Bronchial epithelial cell (primary cell): ENCODE measurements around the gene CTDP1. TPM values are rescaled to one million over a fixed set of nuclear protein-coding genes. Genes with fewer than 3 reads are reported as not detected.

Source experiments
- DNase-seq: peaks from one replicate; pipeline ENCODE4 v3.0.0-alpha.2; 2010; ENCODE audit warnings: low read depth
- FAIRE-seq: peaks from 2 replicates; lab custom pipeline; 2011; peaks lifted over from hg19 to GRCh38; lab: Jason Lieb, UNC
- H3K27me3 ChIP-seq: 2 replicates; pipeline ENCODE4 v1.5.1; 2011; ENCODE audit warnings: low read length; ENCODE audit not compliant: control insufficient read depth, insufficient read depth
- H3K36me3 ChIP-seq: 2 replicates; pipeline ENCODE4 v1.5.1; 2011; ENCODE audit warnings: low read length; ENCODE audit not compliant: control insufficient read depth, insufficient read depth
- H3K4me3 ChIP-seq: 2 replicates; pipeline ENCODE4 v1.5.1; 2011; ENCODE audit warnings: mild to moderate bottlenecking, low read depth, low read length, control low read depth
- CTCF ChIP-seq: IDR thresholded peaks from 2 replicates; pipeline ENCODE4 v1.5.1; 2011; ENCODE audit warnings: mild to moderate bottlenecking, moderate library complexity, low read length, control low read depth, inconsistent platforms; ENCODE audit not compliant: insufficient read depth, severe bottlenecking
- total RNA-seq: library from RNA; depleted of rRNA; stranded (reverse); fragments of >200 nt; gene quantifications from 2 replicates; pipeline ENCODE4 v1.2.1, GENCODE V29; 2014

Gene CTDP1
- total RNA-seq, 1 donor from 2014 or later, result 27.1 TPM

- DNase-seq (no peak), FAIRE-seq (no peak)
- Histone ChIP-seq H3K36me3 (no peaks in the 10 kb centered on the region), H3K4me3 (no peak overlapping the region), H3K27me3 (peaks cover 25% of the 10 kb centered on the region)
- TF ChIP-seq CTCF, result no peak
These were observed 116.4 kb downstream of the CTDP1 start for GRCh38 chr18:79796016-79796415.

GRCh38 chr18:79796531-79797405 is 117.2 kb downstream of the CTDP1 start:
- no peak for FAIRE-seq
- H3K36me3 ChIP-seq, result no peaks in the 10 kb centered on the region
- H3K4me3 ChIP-seq, result no peak overlapping the region
- no peak for DNase-seq
- peaks cover 25% of the 10 kb centered on the region for H3K27me3 ChIP-seq
- no peak for TF ChIP-seq CTCF

GRCh38 chr18:79797518-79798345 is 118.1 kb downstream of the CTDP1 start, which contains the start of gene KCNG2:
TSS of gene KCNG2 (plus strand) at chr18:79797938. CDS start at chr18:79863668, 65,730 bp downstream.
- Histone ChIP-seq H3K27me3 (peaks cover 25% of the 10 kb centered on the region), H3K36me3 (no peaks in the 10 kb centered on the region), H3K4me3 (no peak within 1 kb of the TSS)
- TF ChIP-seq CTCF, result peak; percentile 12
- FAIRE-seq, result no peak
- DNase-seq, result no peak

DNA sequence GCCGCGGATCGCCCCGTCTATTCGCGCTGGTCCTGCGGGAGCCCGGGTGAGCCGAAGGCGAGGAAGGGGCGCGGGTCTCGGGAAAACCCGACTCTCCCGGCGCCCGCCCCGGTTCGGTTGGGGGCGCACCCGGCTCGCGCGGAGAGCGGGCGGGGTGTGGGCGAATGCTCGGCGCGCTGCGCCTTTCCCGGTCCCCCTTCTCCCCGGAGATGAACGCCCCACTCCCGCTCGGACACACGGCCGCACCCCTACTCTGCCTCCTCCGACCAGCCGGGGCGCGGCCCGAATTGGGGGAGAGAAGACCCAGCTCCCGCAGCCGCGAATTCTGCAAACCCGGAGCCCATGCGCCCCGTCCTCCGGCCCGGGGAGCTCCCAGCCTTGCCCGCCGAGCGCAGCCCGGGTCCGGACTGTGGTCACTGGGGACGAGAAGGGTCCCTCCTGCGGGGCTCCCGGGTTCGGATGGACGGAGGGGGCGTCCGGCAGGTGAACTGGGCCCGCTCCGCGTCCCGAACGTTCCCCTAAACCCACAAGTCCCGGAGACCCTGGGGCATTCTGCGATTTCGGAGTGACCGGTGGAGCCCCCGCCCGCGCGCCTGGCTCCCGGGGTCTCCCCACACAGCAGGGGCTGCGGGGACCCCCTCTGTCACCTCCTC is 118.9 kb downstream of the CTDP1 start:
- Histone ChIP-seq H3K27me3 (peaks cover 25% of the 10 kb centered on the region), H3K4me3 (no peak overlapping the region), H3K36me3 (no peaks in the 10 kb centered on the region)
- no peak for TF ChIP-seq CTCF
- no peak for FAIRE-seq
- DNase-seq, result no peak

DNA sequence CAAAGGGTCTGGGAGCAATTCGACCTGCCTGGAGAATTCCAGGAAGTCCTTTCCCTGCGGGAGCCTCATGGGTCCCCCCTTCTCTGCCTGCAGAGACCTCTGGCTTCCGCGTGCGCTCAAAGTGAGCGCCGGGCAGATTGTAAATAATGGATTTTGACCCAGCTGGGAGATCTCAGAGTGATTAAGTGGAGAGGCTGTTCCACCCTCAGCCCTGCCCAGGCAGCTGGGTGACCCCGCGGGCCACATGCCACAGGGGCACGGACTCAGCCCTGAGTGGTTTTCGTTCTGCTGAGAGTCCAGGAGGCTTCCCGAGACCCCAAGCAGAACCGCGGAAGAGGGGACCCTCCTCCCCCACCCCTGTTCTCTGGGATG is 119.4 kb downstream of the CTDP1 start:
- DNase-seq (no peak), FAIRE-seq (no peak)
- H3K27me3 ChIP-seq, result peaks cover 25% of the 10 kb centered on the region
- no peak for TF ChIP-seq CTCF
- no peak overlapping the region for H3K4me3 ChIP-seq
- H3K36me3 ChIP-seq, result no peaks in the 10 kb centered on the region
